Hindlimb muscle (tissue), 1 donor: ENCODE results near the gene RNF40. TPM values are rescaled to one million over a fixed set of nuclear protein-coding genes. Genes with fewer than 3 reads are reported as not detected.

ENCODE experiments used
- DNase-seq: peaks from one replicate; pipeline ENCODE4 v3.0.0-alpha.2; 2013
- polyA plus RNA-seq: library from polyadenylated mRNA; unstranded; fragments of 120-200 nt; gene quantifications from one replicate; pipeline ENCODE4 v1.2.1, GENCODE V29; 2013; ENCODE audit not compliant: insufficient read length

RNF40 gene
- polyA plus RNA-seq, 1 donor: 52.3 TPM

GRCh38 chr16:30821891-30822290 lies 59.8 kb downstream of the RNF40 start:
- DNase-seq: no peak

Other genes with a start within 250 kb of the RNF40 start
- gene ZNF768, start 235.8 kb upstream of the RNF40 start, polyA plus RNA-seq: 31.0 TPM
- 7.0 TPM for gene ZNF747, start 227.5 kb upstream of the RNF40 start, polyA plus RNA-seq
- gene ZNF764, start 203.9 kb upstream of the RNF40 start, polyA plus RNA-seq: 9.6 TPM
- 9.7 TPM for gene ZNF688, start 190.6 kb upstream of the RNF40 start, polyA plus RNA-seq
- gene ZNF785, start 176.6 kb upstream of the RNF40 start, polyA plus RNA-seq: 12.9 TPM
- 7.2 TPM for gene ZNF689, start 151.9 kb upstream of the RNF40 start, polyA plus RNA-seq
- gene PRR14, start 111.4 kb upstream of the RNF40 start, polyA plus RNA-seq: 19.8 TPM
- gene FBRS, start 103.9 kb upstream of the RNF40 start, polyA plus RNA-seq: 40.6 TPM
- 36.1 TPM for gene SRCAP, start 63.2 kb upstream of the RNF40 start, polyA plus RNA-seq
- gene PHKG2, start 13.9 kb upstream of the RNF40 start, polyA plus RNA-seq: 13.6 TPM
- 2.6 TPM for gene CFAP119, start 260 bp upstream of the RNF40 start, polyA plus RNA-seq
- gene ZNF629, start 24.9 kb downstream of the RNF40 start, polyA plus RNA-seq: 14.3 TPM
- 32.7 TPM for gene BCL7C, start 131.8 kb downstream of the RNF40 start, polyA plus RNA-seq
- gene CTF1, start 134.3 kb downstream of the RNF40 start, polyA plus RNA-seq: 13.5 TPM
- 10.3 TPM for gene FBXL19, start 161.2 kb downstream of the RNF40 start, polyA plus RNA-seq
- 9.8 TPM for gene ORAI3, start 186.7 kb downstream of the RNF40 start, polyA plus RNA-seq
- 15.1 TPM for gene SETD1A, start 195.4 kb downstream of the RNF40 start, polyA plus RNA-seq
- gene HSD3B7, start 222.9 kb downstream of the RNF40 start, polyA plus RNA-seq: 12.6 TPM
- gene STX1B, start 248.3 kb downstream of the RNF40 start, polyA plus RNA-seq: 1.2 TPM